Rectal smooth muscle tissue (tissue), 1 donor: Measurements from ENCODE around the gene BORCS5.

Source experiments
- H3K27ac ChIP-seq: one replicate; pipeline ENCODE4 v1.7.0; 2013; ENCODE audit warnings: low read depth, low read length, inconsistent platforms
- H3K27me3 ChIP-seq: one replicate; pipeline ENCODE4 v1.7.0; 2013; ENCODE audit warnings: low read length; ENCODE audit not compliant: control insufficient read depth, insufficient read depth
- H3K36me3 ChIP-seq: one replicate; pipeline ENCODE4 v1.7.0; 2013; ENCODE audit warnings: low read length; ENCODE audit not compliant: control insufficient read depth, insufficient read depth
- H3K4me1 ChIP-seq: one replicate; pipeline ENCODE4 v1.7.0; 2013; ENCODE audit warnings: low read length; ENCODE audit not compliant: control insufficient read depth, insufficient read depth
- H3K4me3 ChIP-seq: one replicate; pipeline ENCODE4 v1.7.0; 2013; ENCODE audit warnings: low read length
- H3K9ac ChIP-seq: one replicate; pipeline ENCODE4 v1.7.0; 2013; ENCODE audit warnings: low read length

BORCS5 gene

DNA sequence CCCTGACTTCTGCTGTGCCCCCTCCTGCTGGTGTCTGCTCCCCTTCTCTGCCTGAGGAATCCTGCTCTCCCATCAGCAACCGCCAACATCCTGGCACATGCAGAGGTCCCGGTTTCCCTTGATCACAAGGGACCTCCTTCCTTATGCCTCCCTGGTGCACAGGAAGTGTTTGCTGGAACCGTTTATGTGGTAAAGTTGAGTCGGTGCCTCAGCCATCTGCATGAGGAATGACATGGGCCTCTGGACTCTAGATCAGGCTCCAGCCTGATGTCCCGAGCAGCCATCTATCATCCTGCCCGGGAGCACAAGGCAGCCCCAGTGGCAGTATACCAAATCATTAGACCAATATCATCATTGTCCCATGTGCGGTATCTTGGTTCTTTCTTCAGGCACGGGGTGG lies 90.4 kb downstream of the BORCS5 start:
- no peaks in the 10 kb centered on the region for H3K27me3 ChIP-seq
- no peaks in the 10 kb centered on the region for H3K36me3 ChIP-seq
- peaks cover 3% of the 10 kb centered on the region for H3K4me1 ChIP-seq
- H3K9ac ChIP-seq, result no peak overlapping the region
- no peak overlapping the region for H3K27ac ChIP-seq
- no peak overlapping the region for H3K4me3 ChIP-seq

DNA sequence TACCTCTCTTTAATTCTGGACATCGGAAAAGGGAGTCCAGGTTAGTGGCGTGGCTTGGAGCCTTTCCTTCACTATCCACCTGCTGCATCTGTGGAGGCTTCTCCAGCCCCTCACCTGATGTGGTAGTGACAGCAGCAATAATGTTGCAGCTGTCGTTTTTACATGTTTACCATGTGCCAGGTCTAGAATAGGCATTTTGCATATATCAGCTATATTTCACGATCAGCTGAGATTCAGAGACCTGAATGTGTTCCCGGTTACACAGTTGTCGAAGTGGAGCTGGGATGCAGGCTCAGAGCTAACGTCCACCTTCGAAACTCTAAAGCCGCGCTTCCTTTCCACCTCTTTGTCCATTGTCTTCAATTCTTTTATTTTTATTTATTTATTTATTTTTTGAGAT lies 91.0 kb downstream of the BORCS5 start:
- peaks cover 1% of the 10 kb centered on the region for H3K4me1 ChIP-seq
- H3K4me3 ChIP-seq, result no peak overlapping the region
- H3K36me3 ChIP-seq, result no peaks in the 10 kb centered on the region
- no peak overlapping the region for H3K27ac ChIP-seq
- no peak overlapping the region for H3K9ac ChIP-seq
- H3K27me3 ChIP-seq, result no peaks in the 10 kb centered on the region

DNA sequence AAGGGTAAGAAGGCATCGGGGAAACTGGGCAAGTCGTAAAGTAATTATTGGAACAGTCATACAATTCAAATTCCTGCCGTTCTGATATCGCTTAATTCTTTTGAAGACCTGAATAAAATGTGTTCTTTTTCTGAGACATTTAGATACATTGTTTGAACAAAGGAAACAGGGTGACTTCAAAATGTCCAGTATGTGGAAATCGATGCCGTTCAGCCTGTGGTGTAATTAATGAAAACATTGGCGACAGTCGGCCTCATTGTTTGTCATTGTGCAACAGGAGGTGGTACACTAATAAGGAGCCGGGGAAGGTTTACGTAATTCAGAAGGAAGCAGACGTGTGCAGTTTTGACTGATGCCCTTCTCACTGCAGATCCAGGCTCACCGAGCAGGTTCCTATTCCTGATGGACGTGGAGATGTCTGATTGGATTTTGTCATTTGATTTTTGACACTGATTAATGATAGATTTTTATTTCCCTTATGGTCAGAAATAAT lies 92.7 kb downstream of the BORCS5 start:
- H3K27ac ChIP-seq, result no peak overlapping the region
- no peaks in the 10 kb centered on the region for H3K36me3 ChIP-seq
- H3K27me3 ChIP-seq, result no peaks in the 10 kb centered on the region
- H3K4me3 ChIP-seq, result no peak overlapping the region
- no peak overlapping the region for H3K9ac ChIP-seq
- no peaks in the 10 kb centered on the region for H3K4me1 ChIP-seq

DNA sequence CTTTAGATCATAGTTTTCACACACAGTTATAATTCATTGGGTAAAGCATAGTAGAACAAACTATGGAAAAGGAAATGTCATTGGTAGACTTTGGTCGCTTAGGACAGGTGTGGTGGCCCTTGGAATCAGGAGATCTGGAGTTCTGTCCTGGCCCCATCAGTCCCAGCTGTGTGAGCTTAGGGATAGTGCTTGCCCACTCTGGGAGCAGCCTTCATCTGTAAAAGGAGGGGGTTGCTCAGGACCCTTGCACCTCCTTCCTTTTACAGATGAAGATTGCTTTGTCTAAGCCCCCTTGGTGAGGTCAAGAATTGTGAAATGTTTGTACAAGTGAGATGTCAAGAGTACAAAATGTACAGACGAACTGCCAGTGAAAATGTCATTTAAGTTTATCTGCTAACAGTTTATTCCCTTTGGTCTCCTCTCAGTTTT lies 93.2 kb downstream of the BORCS5 start:
- no peak overlapping the region for H3K9ac ChIP-seq
- H3K4me1 ChIP-seq, result no peaks in the 10 kb centered on the region
- no peak overlapping the region for H3K27ac ChIP-seq
- no peaks in the 10 kb centered on the region for H3K36me3 ChIP-seq
- H3K27me3 ChIP-seq, result no peaks in the 10 kb centered on the region
- H3K4me3 ChIP-seq, result no peak overlapping the region

DNA sequence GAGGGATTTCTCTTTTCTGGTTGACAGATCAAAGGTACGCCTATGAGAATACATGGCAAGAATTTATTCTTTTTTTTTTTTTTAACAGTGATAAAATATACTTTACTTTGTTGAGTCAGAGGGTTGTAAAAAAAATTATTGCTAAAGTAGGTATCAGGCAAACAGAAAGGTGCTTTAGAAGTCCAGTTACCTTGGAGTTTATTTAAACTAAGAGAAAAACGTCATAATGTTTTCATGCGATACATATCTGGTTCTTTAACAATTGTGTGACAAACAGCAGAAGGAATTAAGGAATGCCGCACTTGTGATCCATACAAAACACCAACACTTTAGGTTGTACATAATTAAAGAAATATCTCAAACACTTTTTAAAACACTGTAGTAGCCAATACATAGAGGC lies 94.2 kb downstream of the BORCS5 start:
- H3K36me3 ChIP-seq, result no peaks in the 10 kb centered on the region
- H3K27me3 ChIP-seq, result no peaks in the 10 kb centered on the region
- no peak overlapping the region for H3K4me3 ChIP-seq
- no peaks in the 10 kb centered on the region for H3K4me1 ChIP-seq
- no peak overlapping the region for H3K27ac ChIP-seq
- no peak overlapping the region for H3K9ac ChIP-seq

DNA sequence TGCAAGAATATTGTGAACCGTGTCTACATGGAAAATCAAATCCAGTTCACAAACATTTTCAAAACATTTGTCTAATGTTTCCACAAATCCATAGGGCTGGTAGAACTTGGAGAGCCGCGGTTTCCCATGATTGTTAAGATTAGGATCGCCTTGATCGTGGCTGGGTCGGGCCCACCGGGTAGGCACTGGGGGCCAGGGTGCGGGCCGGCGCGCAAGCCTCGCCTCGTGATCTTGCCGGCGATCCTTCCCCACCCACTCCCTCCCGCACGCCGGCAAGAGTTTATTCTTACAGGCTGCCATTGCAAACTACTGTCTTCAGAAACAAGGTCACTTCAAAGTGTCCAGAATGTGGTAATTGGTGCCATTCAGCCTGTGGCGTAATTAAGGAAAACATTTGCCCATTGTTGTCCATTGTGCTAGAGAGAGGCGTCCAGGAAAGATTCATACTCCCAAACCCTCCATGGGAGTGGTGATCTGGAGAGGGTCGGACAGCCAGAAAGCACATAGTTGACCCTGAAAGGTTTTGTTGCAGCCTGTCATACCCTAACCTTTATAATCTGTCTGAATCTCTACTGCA lies 95.5 kb downstream of the BORCS5 start:
- H3K36me3 ChIP-seq, result no peaks in the 10 kb centered on the region
- H3K9ac ChIP-seq, result no peak overlapping the region
- no peaks in the 10 kb centered on the region for H3K4me1 ChIP-seq
- H3K4me3 ChIP-seq, result no peak overlapping the region
- no peaks in the 10 kb centered on the region for H3K27me3 ChIP-seq
- H3K27ac ChIP-seq, result no peak overlapping the region

DNA sequence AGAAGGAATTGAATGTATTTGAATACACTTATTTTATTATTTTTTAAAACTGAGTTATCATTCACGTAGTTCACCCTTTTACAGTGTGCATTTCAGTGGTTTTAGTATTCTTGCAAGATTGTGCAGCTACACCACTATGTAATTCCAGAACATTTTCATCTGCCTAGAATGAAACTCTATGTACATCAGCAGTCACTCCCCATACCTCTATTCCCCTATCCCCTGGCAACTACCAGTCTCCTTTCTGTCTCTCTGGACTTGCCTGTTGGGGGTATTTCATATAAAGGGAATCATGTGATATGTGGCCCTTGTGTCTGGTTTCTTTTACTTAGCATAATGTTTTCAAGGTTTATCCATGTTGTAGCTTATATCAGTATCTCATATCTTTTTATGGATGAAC lies 96.8 kb downstream of the BORCS5 start:
- H3K27ac ChIP-seq, result no peak overlapping the region
- H3K36me3 ChIP-seq, result no peaks in the 10 kb centered on the region
- H3K4me3 ChIP-seq, result no peak overlapping the region
- no peaks in the 10 kb centered on the region for H3K4me1 ChIP-seq
- no peak overlapping the region for H3K9ac ChIP-seq
- H3K27me3 ChIP-seq, result no peaks in the 10 kb centered on the region

DNA sequence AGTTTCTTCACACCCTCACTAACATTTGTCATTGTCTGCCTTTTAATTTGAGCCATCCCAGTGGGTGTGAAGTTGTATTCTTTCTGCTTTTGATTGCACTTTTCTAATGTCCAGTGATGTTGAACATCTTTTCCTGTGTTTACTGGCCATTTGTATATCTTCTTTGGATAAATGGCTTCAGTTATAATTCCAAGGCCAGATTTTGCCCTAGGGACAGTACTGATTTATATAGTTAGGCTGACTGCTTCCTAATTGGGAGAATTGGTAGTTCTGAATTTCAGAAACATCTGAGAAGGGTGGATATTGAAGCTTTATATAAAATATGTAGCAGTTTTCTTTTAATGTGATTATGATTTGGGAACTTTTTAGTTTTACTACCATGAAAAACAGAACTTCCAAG lies 97.4 kb downstream of the BORCS5 start:
- no peak overlapping the region for H3K27ac ChIP-seq
- no peaks in the 10 kb centered on the region for H3K4me1 ChIP-seq
- H3K27me3 ChIP-seq, result no peaks in the 10 kb centered on the region
- H3K9ac ChIP-seq, result no peak overlapping the region
- H3K36me3 ChIP-seq, result no peaks in the 10 kb centered on the region
- no peak overlapping the region for H3K4me3 ChIP-seq

DNA sequence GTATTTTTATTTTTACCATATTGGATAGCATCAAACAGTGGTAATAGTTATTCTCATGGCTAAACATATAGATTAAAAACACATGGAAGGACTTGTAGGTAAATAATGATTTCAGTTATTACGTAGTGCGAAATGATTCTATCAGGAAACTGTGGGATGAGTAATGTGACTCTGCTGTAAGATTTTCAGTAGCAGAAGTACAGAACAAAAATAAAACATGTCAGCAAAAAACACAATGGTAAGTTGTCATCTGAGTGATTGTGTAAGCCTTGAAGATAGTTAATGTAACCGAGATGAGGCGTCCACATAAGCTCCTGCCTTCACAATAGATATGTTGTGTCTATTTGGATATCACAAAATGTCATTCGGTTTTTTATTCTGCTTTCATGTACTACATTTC lies 99.8 kb downstream of the BORCS5 start:
- no peaks in the 10 kb centered on the region for H3K36me3 ChIP-seq
- no peak overlapping the region for H3K27ac ChIP-seq
- no peaks in the 10 kb centered on the region for H3K27me3 ChIP-seq
- no peak overlapping the region for H3K4me3 ChIP-seq
- H3K9ac ChIP-seq, result no peak overlapping the region
- H3K4me1 ChIP-seq, result no peaks in the 10 kb centered on the region

DNA sequence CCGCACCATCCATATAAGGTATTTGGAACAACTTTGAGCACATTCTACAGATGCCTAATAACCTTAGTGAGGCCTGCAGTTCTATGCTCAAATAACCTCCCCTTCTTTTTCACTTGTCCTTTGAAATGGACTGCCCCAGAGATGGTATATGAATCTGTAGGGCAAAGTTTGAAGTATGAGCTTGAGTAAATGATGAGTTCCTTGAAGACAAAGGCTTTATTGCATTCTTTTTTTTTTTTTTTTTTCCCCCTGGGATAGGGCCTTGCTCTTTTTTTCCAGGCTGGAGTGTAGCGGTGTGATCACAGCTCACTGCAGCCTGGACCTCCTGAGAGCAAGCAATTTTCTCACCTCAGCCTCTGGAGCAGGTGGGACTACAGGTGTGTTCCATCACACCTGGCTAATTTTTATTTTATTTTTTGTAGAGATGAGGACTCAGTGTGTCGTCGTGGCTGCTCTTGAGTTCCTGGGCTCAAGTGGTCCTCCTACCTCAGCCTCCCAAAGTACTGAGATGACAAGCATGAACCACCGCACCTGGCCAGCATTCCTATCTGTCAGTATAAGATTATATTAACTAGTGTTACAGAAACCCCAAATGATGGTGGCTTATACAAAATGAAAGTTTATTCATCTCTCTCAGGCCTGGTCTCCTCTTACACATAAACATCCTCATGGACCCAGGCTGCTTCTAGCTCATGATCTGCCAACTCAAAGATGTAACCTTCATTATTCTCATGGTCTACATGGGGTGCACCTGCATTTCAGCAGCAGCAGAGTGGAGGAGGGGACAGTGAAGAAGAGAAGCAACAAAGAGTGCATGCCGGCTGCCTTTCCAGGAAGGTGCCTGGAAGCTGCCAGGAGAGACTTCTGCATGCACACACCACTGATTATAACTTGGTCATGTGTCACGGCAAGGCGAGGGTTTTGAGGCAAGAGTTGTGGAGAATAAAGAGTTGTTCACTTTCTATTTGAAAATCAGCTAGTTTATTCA lies 104.4 kb downstream of the BORCS5 start:
- Histone ChIP-seq H3K9ac (no peak overlapping the region), H3K27ac (no peak overlapping the region), H3K27me3 (no peaks in the 10 kb centered on the region), H3K4me1 (no peaks in the 10 kb centered on the region), H3K4me3 (no peak overlapping the region), H3K36me3 (no peaks in the 10 kb centered on the region)

DNA sequence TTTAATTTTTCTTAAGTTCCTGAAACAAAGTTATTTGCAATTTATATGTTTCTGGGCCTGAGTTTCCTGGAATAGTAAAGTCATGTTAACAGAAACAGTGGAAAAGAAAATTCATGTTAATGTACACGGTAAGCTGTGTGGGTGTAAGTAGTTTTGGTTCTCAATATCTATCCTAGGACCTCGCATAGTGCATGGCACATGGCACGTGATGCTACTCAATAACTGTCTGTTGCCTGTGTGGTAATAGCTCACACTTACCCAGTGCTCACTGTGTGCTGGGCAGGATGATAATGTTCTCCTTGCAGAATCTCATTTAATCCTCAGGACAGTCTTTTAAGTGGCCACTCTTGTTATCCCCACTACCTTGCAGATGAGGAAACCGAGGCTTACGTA lies 105.0 kb downstream of the BORCS5 start:
- Histone ChIP-seq H3K9ac (no peak overlapping the region), H3K27ac (no peak overlapping the region), H3K36me3 (no peaks in the 10 kb centered on the region), H3K4me3 (no peak overlapping the region), H3K4me1 (no peaks in the 10 kb centered on the region), H3K27me3 (no peaks in the 10 kb centered on the region)

DNA sequence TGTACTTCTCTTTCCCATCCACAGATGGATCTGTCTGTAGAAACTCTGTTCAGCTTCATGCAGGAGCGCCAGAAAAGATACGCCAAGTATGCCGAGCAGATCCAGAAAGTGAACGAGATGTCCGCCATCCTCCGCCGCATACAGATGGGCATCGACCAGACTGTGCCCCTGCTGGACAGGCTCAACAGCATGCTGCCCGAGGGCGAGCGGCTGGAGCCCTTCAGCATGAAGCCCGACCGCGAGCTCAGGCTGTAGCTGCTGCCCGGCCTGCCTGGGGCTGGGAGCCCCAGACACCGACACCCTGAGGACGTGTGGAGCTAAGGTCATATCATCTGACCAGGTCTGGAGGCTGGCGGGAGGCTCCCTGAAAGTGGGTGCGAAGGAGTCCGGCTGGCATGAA lies 108.6 kb downstream of the BORCS5 start:
- H3K4me3 ChIP-seq, result no peak overlapping the region
- H3K36me3 ChIP-seq, result no peaks in the 10 kb centered on the region
- no peaks in the 10 kb centered on the region for H3K27me3 ChIP-seq
- no peak overlapping the region for H3K9ac ChIP-seq
- H3K27ac ChIP-seq, result no peak overlapping the region
- H3K4me1 ChIP-seq, result no peaks in the 10 kb centered on the region

DNA sequence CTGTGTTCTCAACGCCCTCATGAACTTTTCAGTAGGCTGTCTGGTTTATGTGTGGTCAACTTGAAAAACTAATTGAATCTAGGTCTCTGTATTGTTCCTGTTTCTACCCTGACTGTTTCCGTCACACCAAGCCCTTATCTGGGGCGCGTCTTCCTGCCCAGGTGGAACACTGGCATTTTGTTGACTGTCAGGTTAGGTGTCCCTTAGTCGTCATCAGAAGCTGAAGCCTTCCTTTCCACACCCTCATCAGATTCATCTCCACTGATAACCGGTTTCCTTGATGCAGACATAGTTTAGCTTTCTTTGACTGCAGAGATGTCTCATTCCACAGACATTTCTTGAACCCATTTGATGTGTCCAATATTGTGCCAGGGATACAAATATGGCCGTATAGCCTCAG lies 109.3 kb downstream of the BORCS5 start:
- no peak overlapping the region for H3K27ac ChIP-seq
- H3K27me3 ChIP-seq, result no peaks in the 10 kb centered on the region
- H3K4me1 ChIP-seq, result no peaks in the 10 kb centered on the region
- no peaks in the 10 kb centered on the region for H3K36me3 ChIP-seq
- H3K9ac ChIP-seq, result no peak overlapping the region
- no peak overlapping the region for H3K4me3 ChIP-seq
